Stimulated activated CD8-positive, alpha-beta memory T cell treated with anti-CD3 and anti-CD28 coated beads, Interleukin-4, amount 100 ng/mL, for 4 hours (primary cell): Measurements from ENCODE around the gene CDH12.
"Not testable (repeated sequence)": the region's sequence is repeated elsewhere in the genome, so short reads cannot be mapped to it uniquely, and the experiment has no call there.

ENCODE experiments used
- DNase-seq, 2 donors: peaks; one replicate each; pipeline ENCODE4 v3.0.0-alpha.2; 2020; ENCODE audit warnings: low read depth in 2 of 2, low spot score in 1 of 2

Gene CDH12

GRCh38 chr5:22051881-22052280, 801.3 kb downstream of the CDH12 start:
- DNase-seq = no peak

- no peak for DNase-seq
Measured at GRCh38 chr5:22050931-22051330, 802.2 kb downstream of the CDH12 start.

- no peak for DNase-seq
Measured at GRCh38 chr5:22044229-22044628, 808.9 kb downstream of the CDH12 start.

GRCh38 chr5:22036061-22036460, 817.1 kb downstream of the CDH12 start:
- DNase-seq = no peak

- DNase-seq = no peak
Measured at GRCh38 chr5:22033066-22033465, 820.1 kb downstream of the CDH12 start.

- DNase-seq = no peak
Measured at GRCh38 chr5:22023784-22024183, 829.4 kb downstream of the CDH12 start.

- DNase-seq = not testable (repeated sequence)
Measured at GRCh38 chr5:22012893-22013292, 840.3 kb downstream of the CDH12 start.

- DNase-seq = not testable (repeated sequence)
Measured at GRCh38 chr5:22010808-22011207, 842.3 kb downstream of the CDH12 start.

GRCh38 chr5:22001097-22001496, 852.0 kb downstream of the CDH12 start:
- not testable (repeated sequence) for DNase-seq

GRCh38 chr5:21985799-21986198, 867.3 kb downstream of the CDH12 start:
- DNase-seq = not testable (repeated sequence)

GRCh38 chr5:21951571-21951970, 901.6 kb downstream of the CDH12 start:
- DNase-seq = not testable (repeated sequence)

GRCh38 chr5:21931116-21931515, 922.0 kb downstream of the CDH12 start:
- no peak for DNase-seq

GRCh38 chr5:21919414-21920022, 933.6 kb downstream of the CDH12 start:
- no peak for DNase-seq

GRCh38 chr5:21918451-21918850, 934.7 kb downstream of the CDH12 start:
- no peak for DNase-seq

GRCh38 chr5:21910731-21911130, 942.4 kb downstream of the CDH12 start:
- DNase-seq = no peak

- DNase-seq = no peak
Measured at GRCh38 chr5:21895766-21896350, 957.3 kb downstream of the CDH12 start.

- DNase-seq = no peak
Measured at GRCh38 chr5:21893161-21893560, 960.0 kb downstream of the CDH12 start.

GRCh38 chr5:21889581-21889980, 963.6 kb downstream of the CDH12 start:
- DNase-seq = no peak

- no peak for DNase-seq
Measured at GRCh38 chr5:21882074-21882745, 970.9 kb downstream of the CDH12 start.

GRCh38 chr5:21880164-21880563, 973.0 kb downstream of the CDH12 start:
- DNase-seq = no peak

GRCh38 chr5:21862986-21863385, 990.2 kb downstream of the CDH12 start:
- no peak for DNase-seq

- DNase-seq = no peak
Measured at GRCh38 chr5:21858441-21858840, 994.7 kb downstream of the CDH12 start.

- no peak for DNase-seq
Measured at GRCh38 chr5:21856987-21857386, 996.2 kb downstream of the CDH12 start.
